K562 (cell line): Measurements from ENCODE around the gene PRPF6. TPM values are rescaled to one million over a fixed set of nuclear protein-coding genes. Genes with fewer than 3 reads are reported as not detected.

Experiments used
- CTCF ChIP-seq, 3 experiments: IDR thresholded peaks in 2 of 3; conservative IDR thresholded peaks in 1 of 3; 2 replicates each; pipeline ENCODE4 v1.5.1; 2011 to 2012; ENCODE audit warnings: low read length in 3 of 3, mild to moderate bottlenecking in 3 of 3, control low read depth in 2 of 3, improper control_type of control experiment in 1 of 3, inconsistent platforms in 1 of 3, low read depth in 1 of 3, mixed read lengths in 1 of 3, moderate library complexity in 1 of 3; ENCODE audit not compliant: insufficient read depth in 2 of 3
- EGR1 ChIP-seq: fragments of 450-650 bp; conservative IDR thresholded peaks from 2 replicates; pipeline ENCODE4 v1.6.1; 2017; ENCODE audit warnings: mild to moderate bottlenecking
- HDAC2 ChIP-seq: fragments of 450-650 bp; IDR thresholded peaks from 2 replicates; pipeline ENCODE4 v1.6.1; 2016; ENCODE audit warnings: mild to moderate bottlenecking
- HOXB6 ChIP-seq: fragments of 250-450 bp; sonication (Bioruptor Pico); IDR thresholded peaks from 2 replicates; pipeline ENCODE4 v1.5.1; 2022; ENCODE audit warnings: mild to moderate bottlenecking, borderline replicate concordance
- KDM5B ChIP-seq: fragments of 200-600 bp; sonication (generic); IDR thresholded peaks from 2 replicates; pipeline ENCODE4 v1.6.1; 2012; ENCODE audit warnings: low read depth, mild to moderate bottlenecking, moderate library complexity, low read length, control low read depth, inconsistent platforms; ENCODE audit not compliant: insufficient replicate concordance
- KLF16 ChIP-seq: IDR thresholded peaks from 2 replicates; pipeline ENCODE4 v1.6.1; 2016; ENCODE audit warnings: antibody characterized with exemption
- MITF ChIP-seq: IDR thresholded peaks from 2 replicates; pipeline ENCODE4 v1.6.1; 2014; ENCODE audit warnings: antibody characterized with exemption
- NFXL1 ChIP-seq: fragments of 450-650 bp; formaldehyde crosslinking; IDR thresholded peaks from 2 replicates; pipeline ENCODE4 v1.4.0; 2021; ENCODE audit warnings: mild to moderate bottlenecking
- NRF1 ChIP-seq, 2 experiments: fragments of 450-650 bp; IDR thresholded peaks in 1 of 2; conservative IDR thresholded peaks in 1 of 2; 2 replicates each; pipeline ENCODE4 v1.6.1; 2014; ENCODE audit warnings: mild to moderate bottlenecking in 2 of 2
- RAD21 ChIP-seq, 2 experiments: fragments of 250-450 bp in 1 of 2; fragments of 450-650 bp in 1 of 2; sonication (Bioruptor Pico) in 1 of 2; formaldehyde crosslinking in 1 of 2; IDR thresholded peaks in 1 of 2; conservative IDR thresholded peaks in 1 of 2; 2 replicates each; pipeline versions ENCODE4 v1.4.0 to v1.8.0; 2020 to 2022; ENCODE audit warnings: mild to moderate bottlenecking in 2 of 2, moderate library complexity in 1 of 2
- RB1 ChIP-seq: fragments of 450-650 bp; IDR thresholded peaks from 2 replicates; pipeline ENCODE4 v1.6.1; 2017; ENCODE audit warnings: low read depth, mild to moderate bottlenecking
- RFX7 ChIP-seq: fragments of 250-450 bp; sonication (Bioruptor Pico); IDR thresholded peaks from 2 replicates; pipeline ENCODE4 v1.5.1; 2021; ENCODE audit warnings: mild to moderate bottlenecking
- SNRNP70 ChIP-seq: fragments of 200-400 bp; formaldehyde crosslinking; optimal IDR thresholded peaks from 2 replicates; pipeline ENCODE3; 2017; ENCODE audit warnings: low read depth, low read length
- SP1 ChIP-seq: sonication (generic); formaldehyde crosslinking; IDR thresholded peaks from 2 replicates; pipeline ENCODE4 v1.8.1; 2022; ENCODE audit warnings: mild to moderate bottlenecking, missing genetic modification reagents
- TFAM ChIP-seq: fragments of 250-450 bp; sonication (Bioruptor Pico); conservative IDR thresholded peaks from 2 replicates; pipeline ENCODE4 v1.5.0; 2021; ENCODE audit warnings: mild to moderate bottlenecking, moderate library complexity
- THAP7 ChIP-seq: fragments of 250-450 bp; sonication (Bioruptor Pico); IDR thresholded peaks from 2 replicates; pipeline ENCODE4 v1.5.0; 2021
- TSHZ1 ChIP-seq: fragments of 250-450 bp; sonication (Bioruptor Pico); IDR thresholded peaks from 2 replicates; pipeline ENCODE4 v1.4.0; 2020; ENCODE audit warnings: mild to moderate bottlenecking, moderate library complexity
- ZFX ChIP-seq: sonication (generic); formaldehyde crosslinking; IDR thresholded peaks from 2 replicates; pipeline ENCODE4 v1.8.0; 2022; ENCODE audit warnings: mild to moderate bottlenecking, missing genetic modification reagents, moderate library complexity
- ZNF347 ChIP-seq: fragments of 450-650 bp; formaldehyde crosslinking; IDR thresholded peaks from 2 replicates; pipeline ENCODE4 v1.4.0; 2020; ENCODE audit warnings: low read depth, mild to moderate bottlenecking, moderate library complexity
- polyA plus RNA-seq, 8 experiments: library from polyadenylated mRNA; depleted of rRNA in 4 of 8; stranded (reverse) in 5 of 8; unstranded in 3 of 8; fragments of >200 nt; fragmentation: Nextera tagmentation in 2 of 8; fragmentation: Illumina TruSeq in 1 of 8; extraction: Ambion mirVana in 2 of 8; extraction: Trizol in 1 of 8; gene quantifications; 2 replicates each; pipeline versions ENCODE4 v1.2.1 to v1.2.3, GENCODE V29; 2011 to 2014; ENCODE audit warnings: inconsistent platforms in 1 of 8, missing spikeins in 1 of 8
- total RNA-seq, 7 experiments: library from RNA; depleted of rRNA in 6 of 7; stranded (reverse); fragments of >200 nt in 6 of 7; fragmentation: Illumina TruSeq in 2 of 7; extraction: Trizol in 2 of 7; gene quantifications; 2 replicates each; pipeline versions ENCODE4 v1.2.1 to v1.2.3, GENCODE V29; 2011 to 2021; ENCODE audit warnings: low replicate concordance in 1 of 7

The PRPF6 gene
- total and polyA plus RNA-seq, 9 of the 15 experiments (the other 6 are each of a cell fraction or from before 2014, with no cell fraction given) = 4.2 to 83.2 (median 59.9) TPM

- no peak for TF ChIP-seq NRF1 (conservative IDR thresholded peaks at IDR 0.05 in 1 of 2, IDR thresholded peaks at IDR 0.05 in 1 of 2)
- TF ChIP-seq KLF16 = 0 out of 2 replicates have a peak, but pooled peaks have one; percentile 30
- no peak for TF ChIP-seq NFXL1
- no peak for TF ChIP-seq THAP7 (CRISPR knock-in tag)
- TF ChIP-seq TFAM (CRISPR knock-in tag) = no peak
- no peak for TF ChIP-seq TSHZ1
- TF ChIP-seq SP1 (CRISPR knock-in tag) = peak; percentile 53; the same call in 1 of the 2 replicates
- TF ChIP-seq ZNF347 = no peak
- TF ChIP-seq RB1 = peak; percentile 55
- TF ChIP-seq RAD21 (CRISPR knock-in tag; conservative IDR thresholded peaks at IDR 0.05 in 1 of 2, IDR thresholded peaks at IDR 0.05 in 1 of 2) = peak; percentile 68 to 89
- TF ChIP-seq MITF = peak; percentile 58; the same call in 1 of the 2 replicates
- TF ChIP-seq CTCF (IDR thresholded peaks at IDR 0.05 in 2 of 3, conservative IDR thresholded peaks at IDR 0.05 in 1 of 3; ENCODE audit: insufficient read depth in 2 of 3, low read depth in 1 of 3, low read length in 3 of 3) = peak; percentile 90 to 91 (median 91)
- TF ChIP-seq SNRNP70 = no peak
- peak; percentile 54 for TF ChIP-seq ZFX
- no peak for TF ChIP-seq KDM5B
- TF ChIP-seq RFX7 (CRISPR knock-in tag) = no peak
- no peak for TF ChIP-seq HDAC2
- TF ChIP-seq EGR1 = peak; percentile 55
- TF ChIP-seq HOXB6 (CRISPR knock-in tag) = no peak
Observed at GRCh38 chr20:64057628-64058498, 76.9 kb downstream of the PRPF6 start (continued).
